Measurements from ENCODE around the gene MAPK6.

GRCh38 chr15:52082197-52083036 is 63.4 kb downstream of the MAPK6 start:
- TF ChIP-seq CTCF (IDR thresholded peaks at IDR 0.05) (no peak), POLR2A (IDR thresholded peaks at IDR 0.05) (no peak)

Data from adrenal gland (tissue), 5 donors.